Tibial artery (tissue), 4 donors: ENCODE data around the gene AFAP1L2.

Source experiments
- DNase-seq, 2 donors: peaks; one replicate each; pipeline ENCODE4 v3.0.0-alpha.2; 2019
- H3K27ac ChIP-seq, 2 donors: fragments of 200-600 bp; sonication (generic) in 1 of 2; 1 replicate in 1 of 2; 2 replicates in 1 of 2; pipeline ENCODE4 v1.5.1; 2018 to 2019; ENCODE audit warnings: mild to moderate bottlenecking in 1 of 2
- H3K27me3 ChIP-seq, 2 donors: fragments of 200-600 bp; sonication (generic) in 1 of 2; one replicate each; pipeline versions ENCODE4 v1.5.1 to v1.6.0; 2016 to 2019
- H3K36me3 ChIP-seq, 3 donors: fragments of 200-600 bp; sonication (generic) in 2 of 3; one replicate each; pipeline ENCODE4 v1.5.1; 2016 to 2019; ENCODE audit warnings: mild to moderate bottlenecking in 2 of 3
- H3K4me1 ChIP-seq, 4 donors: fragments of 200-600 bp; sonication (generic) in 2 of 4; 1 replicate in 3 of 4; 2 replicates in 1 of 4; pipeline ENCODE4 v1.5.1; 2016 to 2019
- H3K4me3 ChIP-seq, 2 donors: fragments of 200-600 bp; sonication (generic) in 1 of 2; 1 replicate in 1 of 2; 2 replicates in 1 of 2; pipeline ENCODE4 v1.5.1; 2018 to 2019; ENCODE audit warnings: mild to moderate bottlenecking in 2 of 2
- H3K9me3 ChIP-seq, 3 donors: fragments of 200-600 bp; sonication (generic) in 1 of 3; one replicate each; pipeline ENCODE4 v1.5.1; 2016 to 2019
- CTCF ChIP-seq, 2 experiments: fragments of 200-600 bp in 1 of 2; fragments of 450-650 bp in 1 of 2; IDR thresholded peaks; one replicate each; pipeline ENCODE4 v1.5.1; 2017 to 2019; ENCODE audit warnings: antibody characterized with exemption in 2 of 2, mild to moderate bottlenecking in 1 of 2, moderate library complexity in 1 of 2
- intact Hi-C: fragments of 100-400 bp; cut with DNase I; formaldehyde crosslinking; loops from one replicate; pipeline ENCODE4 v1.15.0; 2023; ENCODE audit warnings: low total_unique reads

The AFAP1L2 gene

GRCh38 chr10:114332301-114333192, 71.8 kb downstream of the AFAP1L2 start:
- Histone ChIP-seq H3K4me1 (peaks cover 0 to 46% (median 33%) of the 10 kb centered on the region in 4 donors), H3K4me3 (no peak overlapping the region), H3K9me3 (no peaks in the 10 kb centered on the region), H3K36me3 (peaks cover 0 to 12% (median 0%) of the 10 kb centered on the region in 3 donors), H3K27me3 (no peaks in the 10 kb centered on the region), H3K27ac (peak overlapping the region; percentile 66 to 77)
- intact Hi-C loops, result no loop called here
- DNase-seq, result no peak
- TF ChIP-seq CTCF (IDR thresholded peaks at IDR 0.05), result no peak

- Histone ChIP-seq H3K9me3 (no peaks in the 10 kb centered on the region), H3K27ac (no peak overlapping the region), H3K4me1 (peaks cover 0 to 46% (median 33%) of the 10 kb centered on the region in 4 donors), H3K27me3 (no peaks in the 10 kb centered on the region), H3K36me3 (peaks cover 0 to 16% (median 0%) of the 10 kb centered on the region in 3 donors), H3K4me3 (no peak overlapping the region)
- TF ChIP-seq CTCF (IDR thresholded peaks at IDR 0.05), result no peak
- intact Hi-C loops, result no loop called here
- no peak for DNase-seq
Measured at GRCh38 chr10:114329634-114330365, 74.5 kb downstream of the AFAP1L2 start.

GRCh38 chr10:114328874-114329273, 75.4 kb downstream of the AFAP1L2 start:
- Histone ChIP-seq H3K27ac (no peak overlapping the region), H3K4me1 (peaks cover 0 to 36% (median 26%) of the 10 kb centered on the region in 4 donors), H3K4me3 (no peak overlapping the region), H3K9me3 (no peaks in the 10 kb centered on the region), H3K36me3 (peaks cover 0 to 20% (median 0%) of the 10 kb centered on the region in 3 donors), H3K27me3 (no peaks in the 10 kb centered on the region)
- no peak for TF ChIP-seq CTCF (IDR thresholded peaks at IDR 0.05)
- peak in 1 of 2 donors; percentile 72 for DNase-seq
- intact Hi-C loops, result no loop called here

GRCh38 chr10:114328441-114328812, 75.9 kb downstream of the AFAP1L2 start:
- no peak for TF ChIP-seq CTCF (IDR thresholded peaks at IDR 0.05)
- Histone ChIP-seq H3K4me1 (peaks cover 0 to 32% (median 22%) of the 10 kb centered on the region in 4 donors), H3K4me3 (no peak overlapping the region), H3K36me3 (peaks cover 0 to 20% (median 0%) of the 10 kb centered on the region in 3 donors), H3K27me3 (no peaks in the 10 kb centered on the region), H3K9me3 (no peaks in the 10 kb centered on the region), H3K27ac (no peak overlapping the region)
- intact Hi-C loops, result no loop called here
- DNase-seq, result no peak

GRCh38 chr10:114327537-114328440, 76.5 kb downstream of the AFAP1L2 start:
- Histone ChIP-seq H3K9me3 (no peaks in the 10 kb centered on the region), H3K4me3 (no peak overlapping the region), H3K27ac (no peak overlapping the region), H3K36me3 (peaks cover 0 to 23% (median 0%) of the 10 kb centered on the region in 3 donors), H3K4me1 (peaks cover 0 to 25% (median 15%) of the 10 kb centered on the region in 4 donors), H3K27me3 (no peaks in the 10 kb centered on the region)
- intact Hi-C loops, result no loop called here
- no peak for DNase-seq
- TF ChIP-seq CTCF (IDR thresholded peaks at IDR 0.05), result no peak
